NCI-H345 treated with DMSO at 0.1 percent for 48 hours (cell line): ENCODE results near the gene AACS.
"Not testable (repeated sequence)": the region's sequence is repeated elsewhere in the genome, so short reads cannot be mapped to it uniquely, and the experiment has no call there.

ENCODE experiments used
- DNase-seq: peaks from one replicate; lab custom pipeline; 2025; ENCODE audit not compliant: unreplicated experiment; lab: John Stamatoyannopoulos, UW

Gene AACS

GRCh38 chr12:125122668-125123067, 57.4 kb downstream of the AACS start:
- DNase-seq: no peak

DNA sequence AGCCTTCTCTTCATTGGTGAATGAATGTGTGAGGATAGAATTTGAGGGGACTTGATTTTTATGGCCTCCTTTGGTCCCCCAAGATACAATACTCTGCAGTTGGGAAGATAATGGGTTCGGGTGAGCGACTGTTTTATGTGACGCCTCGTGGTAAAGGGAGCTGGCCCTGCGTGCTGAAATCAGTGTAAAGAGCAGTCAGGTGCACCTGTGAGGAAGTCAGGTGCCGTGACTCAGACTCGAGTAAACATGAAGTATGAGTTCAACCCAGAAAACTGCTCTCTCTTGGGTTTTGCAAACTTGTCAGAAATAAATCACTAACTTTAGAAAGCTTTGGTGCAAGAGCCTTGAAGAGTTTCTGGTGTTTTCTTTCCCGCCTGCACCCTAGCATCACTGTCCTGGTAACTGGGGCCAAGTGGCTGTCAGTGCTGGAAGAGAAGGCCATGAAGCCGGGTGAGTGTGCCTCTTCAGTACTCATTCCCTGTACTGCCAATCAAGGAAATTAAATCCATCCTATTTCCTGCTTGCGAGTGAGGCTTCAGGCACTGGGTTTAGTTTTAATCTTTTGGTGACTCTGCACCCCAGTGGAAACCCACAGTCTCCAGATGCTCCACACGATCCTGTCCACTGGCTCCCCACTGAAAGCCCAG, 59.2 kb downstream of the AACS start:
- DNase-seq: no peak

DNA sequence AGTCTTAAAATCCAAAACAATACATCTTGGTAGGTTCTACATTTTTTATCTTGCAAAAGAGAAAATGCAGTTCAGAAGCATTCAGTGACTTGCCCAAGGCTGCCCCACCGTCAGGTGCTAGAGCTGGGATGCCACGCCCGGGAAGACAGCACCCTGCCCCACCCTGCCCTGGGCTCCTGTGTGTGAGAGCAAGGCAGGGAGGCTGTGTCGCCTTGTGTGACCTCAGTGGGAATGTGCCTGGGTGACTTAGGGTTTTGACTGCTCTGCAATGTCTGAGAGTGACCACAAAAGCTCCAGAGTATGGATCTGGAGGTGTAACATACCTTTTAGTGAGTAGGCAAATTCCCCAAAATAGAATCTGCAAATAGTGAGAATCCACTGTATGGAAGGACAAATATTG, 60.0 kb downstream of the AACS start:
- no peak for DNase-seq

GRCh38 chr12:125128439-125129178, 63.4 kb downstream of the AACS start:
- no peak for DNase-seq

DNA sequence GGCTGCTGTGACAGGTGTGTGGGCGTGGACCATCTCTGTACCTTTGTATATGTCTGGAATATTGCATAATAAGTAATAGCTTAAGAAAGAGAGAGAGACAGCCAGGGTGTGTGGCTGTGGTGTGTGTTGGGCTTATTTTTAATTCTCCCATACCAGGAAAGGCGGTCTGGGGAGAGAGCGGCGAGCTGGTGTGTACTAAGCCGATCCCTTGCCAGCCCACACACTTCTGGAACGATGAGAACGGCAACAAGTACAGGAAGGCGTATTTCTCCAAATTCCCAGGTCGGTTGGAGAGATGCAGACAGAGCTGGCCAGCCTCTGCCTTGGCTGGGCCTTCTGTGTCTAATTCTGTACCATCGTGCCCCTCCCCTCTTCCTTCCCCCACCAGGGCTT, 63.9 kb downstream of the AACS start:
- DNase-seq: no peak

GRCh38 chr12:125129591-125130255, 64.5 kb downstream of the AACS start:
- no peak for DNase-seq

DNA sequence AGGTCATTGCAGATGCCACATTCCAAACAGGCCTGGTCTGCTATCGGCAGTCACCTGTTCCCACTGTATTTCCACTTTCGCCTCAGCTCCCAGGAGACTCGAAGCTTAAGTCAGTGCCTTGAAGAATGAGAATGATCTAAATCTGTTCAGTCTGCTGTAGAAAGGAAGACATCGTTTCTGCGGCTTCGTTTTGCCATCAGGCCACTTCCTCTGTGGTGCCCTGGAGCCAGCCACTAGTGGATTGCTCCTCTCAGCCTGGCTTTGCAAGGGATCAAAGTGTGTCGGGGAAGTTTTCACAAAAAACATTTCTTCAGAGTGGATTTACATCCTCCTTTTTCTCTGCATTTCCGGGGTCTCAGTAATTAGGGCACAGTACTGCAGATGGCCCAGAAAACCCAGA, 66.7 kb downstream of the AACS start:
- DNase-seq: no peak

- DNase-seq: no peak
These were observed 67.6 kb downstream of the AACS start for GRCh38 chr12:125132698-125133400.

- no peak for DNase-seq
These were observed 68.4 kb downstream of the AACS start for GRCh38 chr12:125133616-125134015.

DNA sequence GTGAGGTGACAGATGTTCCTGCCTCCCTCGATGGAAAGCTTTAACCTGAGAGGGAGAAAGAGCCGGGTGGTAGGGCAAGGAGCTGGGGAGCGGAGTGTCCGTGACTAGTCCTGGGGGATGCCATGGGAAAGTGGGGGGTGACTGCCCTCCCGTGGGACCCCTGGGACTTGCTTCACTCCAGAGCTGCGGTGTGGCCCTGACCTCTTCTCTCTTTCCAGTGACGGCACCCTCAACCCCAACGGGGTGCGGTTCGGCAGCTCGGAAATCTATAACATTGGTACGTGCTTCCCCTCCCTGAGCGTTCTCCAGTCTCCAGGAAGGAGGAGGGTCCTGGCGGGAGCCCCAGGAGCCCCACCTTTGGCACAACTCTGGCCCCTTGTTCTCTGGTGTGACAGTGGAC, 69.3 kb downstream of the AACS start:
- no peak for DNase-seq

DNA sequence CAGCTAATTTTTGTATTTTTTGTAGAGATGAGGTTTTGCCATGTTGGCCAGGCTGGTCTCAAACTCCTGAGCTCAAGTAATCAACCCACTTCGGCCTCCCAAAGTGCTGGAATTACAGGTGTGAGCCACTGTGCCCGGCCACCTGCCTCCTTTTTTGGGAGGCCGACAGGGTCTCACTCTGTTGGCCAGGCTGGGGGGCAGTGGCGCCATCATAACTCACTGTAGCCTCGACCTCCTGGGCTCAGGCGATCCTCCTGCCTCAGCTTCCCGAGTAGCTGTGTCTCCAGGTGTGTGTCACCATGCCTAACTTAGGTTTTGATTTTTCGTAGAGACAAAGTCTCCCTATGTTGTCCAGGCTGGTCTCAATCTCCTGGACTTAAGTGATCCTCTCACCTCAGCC, 70.7 kb downstream of the AACS start:
- DNase-seq: no peak

- no peak for DNase-seq
These were observed 71.5 kb downstream of the AACS start for GRCh38 chr12:125136702-125137101.

- DNase-seq: no peak
These were observed 72.6 kb downstream of the AACS start for GRCh38 chr12:125137766-125138344.

DNA sequence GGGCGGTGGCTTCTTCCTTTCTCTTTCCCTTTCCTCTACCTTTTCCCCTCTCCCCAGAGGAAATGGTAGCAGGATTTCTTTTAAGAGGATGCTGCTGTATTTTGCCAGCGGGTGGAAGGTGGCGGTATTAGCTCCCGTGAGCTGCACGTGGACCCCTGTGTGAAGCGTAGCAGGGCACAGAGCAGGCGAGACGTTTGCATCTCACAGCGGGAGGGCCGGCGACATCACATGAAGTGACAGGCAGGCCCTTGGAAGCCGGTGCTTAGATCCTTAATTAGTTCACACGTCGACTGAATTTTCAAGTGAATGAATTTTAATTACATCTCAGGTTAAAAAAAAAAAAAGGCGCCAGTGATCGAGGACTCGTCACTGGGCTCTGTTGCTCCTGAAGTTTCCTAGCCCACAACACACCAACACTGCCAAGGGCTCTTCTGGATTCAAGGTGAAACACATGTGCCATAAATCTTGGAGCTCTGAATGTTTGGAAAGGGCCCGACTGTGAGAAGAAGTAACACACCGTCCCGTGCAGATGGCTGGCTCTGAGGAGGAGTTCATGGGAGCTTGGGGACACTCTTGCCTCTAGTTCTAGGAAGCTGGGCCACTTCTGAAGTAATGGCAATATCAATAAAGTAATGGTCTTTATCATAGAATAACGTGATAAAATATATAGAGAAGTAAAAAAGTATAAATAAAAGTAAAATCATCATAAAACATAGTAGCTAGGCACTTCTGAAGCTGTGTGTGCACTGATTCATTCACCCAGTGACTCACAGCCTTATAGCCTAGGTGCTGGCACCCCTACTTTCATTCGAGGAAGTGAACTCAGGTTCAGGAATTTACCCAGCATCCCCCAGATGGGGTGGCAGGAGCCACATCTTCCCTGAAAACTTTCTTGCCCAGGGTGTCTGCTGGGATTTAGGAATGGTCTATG, 75.3 kb downstream of the AACS start:
- DNase-seq: no peak

DNA sequence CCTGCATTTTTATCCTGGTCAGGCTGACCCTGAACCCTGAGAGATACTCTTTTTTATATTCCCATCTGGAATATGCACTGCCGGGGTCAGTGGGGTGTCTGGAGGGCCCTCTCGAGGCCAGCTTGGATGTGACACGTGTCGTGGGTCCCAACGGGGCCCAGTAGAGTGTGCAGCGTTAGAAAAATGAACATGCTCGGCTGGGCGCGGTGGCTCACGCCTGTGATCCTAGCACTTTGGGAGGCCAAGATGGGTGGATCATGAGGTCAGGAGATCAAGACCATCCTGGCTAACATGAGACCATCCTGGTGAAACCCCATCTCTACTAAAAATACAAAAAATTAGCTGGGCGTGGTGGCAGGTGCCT, 76.0 kb downstream of the AACS start:
- DNase-seq: not testable (repeated sequence)

DNA sequence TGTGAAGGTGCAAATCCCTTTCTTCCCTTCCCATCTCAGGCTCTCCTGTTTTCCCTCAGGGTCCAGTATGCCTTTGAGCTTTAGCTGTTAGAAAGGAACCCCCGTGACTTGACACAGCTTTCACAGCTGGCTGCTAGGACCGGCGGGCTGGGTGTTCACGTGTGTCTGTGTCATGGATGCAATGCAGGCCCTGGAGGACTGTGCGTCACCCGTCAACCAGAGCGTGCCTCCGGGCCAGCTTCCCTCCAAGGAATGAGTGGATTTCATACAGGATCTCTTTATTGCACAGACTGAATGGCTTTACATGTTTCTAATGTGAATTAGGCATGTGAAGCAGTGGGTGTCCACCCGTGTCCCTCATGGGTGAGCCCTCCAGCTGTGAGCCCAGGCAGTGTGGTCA, 77.4 kb downstream of the AACS start:
- no peak for DNase-seq

- no peak for DNase-seq
These were observed 78.3 kb downstream of the AACS start for GRCh38 chr12:125143491-125143890.

- DNase-seq: no peak
These were observed 80.0 kb downstream of the AACS start for GRCh38 chr12:125145196-125145595.

GRCh38 chr12:125148316-125148715, 83.1 kb downstream of the AACS start:
- no peak for DNase-seq
